ENCODE data around the gene STPG3.

The STPG3 gene

DNA sequence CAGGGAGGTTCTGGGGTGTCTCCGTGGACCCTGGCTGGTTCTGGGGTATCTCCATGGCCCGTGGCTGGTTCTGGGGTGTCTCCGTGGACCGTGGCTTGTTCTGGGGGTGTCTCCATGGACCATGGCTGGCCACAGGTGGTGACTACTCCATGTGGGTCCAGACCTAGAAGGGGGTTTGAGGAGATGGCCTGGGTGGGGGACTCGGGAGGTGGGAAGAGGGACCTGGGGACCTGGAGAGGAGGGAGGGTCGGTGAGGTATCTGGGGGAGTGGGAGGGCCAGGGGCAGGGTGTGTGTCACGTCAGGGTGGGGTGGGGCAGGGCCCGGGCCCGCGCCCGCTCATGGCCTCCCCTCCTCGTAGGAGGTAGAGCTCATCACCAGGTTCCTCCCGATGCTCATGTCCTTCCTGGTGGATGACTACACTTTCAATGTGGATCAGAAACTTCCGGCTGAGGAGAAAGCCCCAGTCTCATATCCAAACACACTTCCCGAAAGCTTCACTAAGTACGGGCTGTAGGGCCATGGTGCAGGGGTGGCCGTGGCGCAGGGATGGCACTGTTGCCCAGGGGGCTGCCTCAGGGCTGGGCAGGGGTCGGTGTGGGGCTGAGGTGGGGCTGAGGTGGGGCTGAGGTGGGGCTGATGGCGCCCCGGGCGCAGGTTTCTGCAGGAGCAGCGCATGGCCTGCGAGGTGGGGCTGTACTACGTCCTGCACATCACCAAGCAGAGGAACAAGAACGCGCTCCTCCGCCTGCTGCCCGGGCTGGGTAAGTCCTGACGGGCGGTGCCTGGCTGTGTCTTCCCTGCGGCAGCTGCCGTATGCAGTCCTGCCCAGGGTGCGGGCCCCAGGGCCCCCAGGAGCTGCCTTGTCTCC is 15.7 kb downstream of the STPG3 start:
- no peak for DNase-seq (ENCODE audit: low read depth)

DNA sequence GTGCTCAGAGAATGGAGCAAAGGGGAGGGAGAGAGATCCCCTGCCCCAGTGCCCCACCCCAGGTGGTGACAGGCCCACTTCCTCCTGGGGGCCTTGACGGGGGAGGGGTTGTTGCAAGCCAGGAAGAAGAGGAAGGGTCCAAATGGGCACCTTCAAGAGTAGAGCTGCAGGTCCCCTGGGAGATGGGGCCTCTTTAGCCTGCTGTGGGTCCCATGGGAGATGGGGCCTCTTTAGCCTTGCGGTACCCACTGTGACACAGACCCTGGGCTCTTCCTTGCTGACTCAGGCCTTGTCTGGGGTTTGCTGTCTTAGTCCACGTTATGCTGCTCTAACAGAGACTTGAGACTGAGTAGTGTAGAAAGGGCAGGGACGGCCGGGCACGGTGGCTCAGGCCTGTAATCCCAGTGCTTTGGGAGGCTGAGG is 16.9 kb downstream of the STPG3 start:
- no peak for DNase-seq (ENCODE audit: low read depth)

- DNase-seq (ENCODE audit: low read depth), result no peak
These were observed 17.6 kb downstream of the STPG3 start for GRCh38 chr9:137268538-137269201.

GRCh38 chr9:137269231-137269772 is 18.2 kb downstream of the STPG3 start:
- no peak for DNase-seq (ENCODE audit: low read depth)

DNA sequence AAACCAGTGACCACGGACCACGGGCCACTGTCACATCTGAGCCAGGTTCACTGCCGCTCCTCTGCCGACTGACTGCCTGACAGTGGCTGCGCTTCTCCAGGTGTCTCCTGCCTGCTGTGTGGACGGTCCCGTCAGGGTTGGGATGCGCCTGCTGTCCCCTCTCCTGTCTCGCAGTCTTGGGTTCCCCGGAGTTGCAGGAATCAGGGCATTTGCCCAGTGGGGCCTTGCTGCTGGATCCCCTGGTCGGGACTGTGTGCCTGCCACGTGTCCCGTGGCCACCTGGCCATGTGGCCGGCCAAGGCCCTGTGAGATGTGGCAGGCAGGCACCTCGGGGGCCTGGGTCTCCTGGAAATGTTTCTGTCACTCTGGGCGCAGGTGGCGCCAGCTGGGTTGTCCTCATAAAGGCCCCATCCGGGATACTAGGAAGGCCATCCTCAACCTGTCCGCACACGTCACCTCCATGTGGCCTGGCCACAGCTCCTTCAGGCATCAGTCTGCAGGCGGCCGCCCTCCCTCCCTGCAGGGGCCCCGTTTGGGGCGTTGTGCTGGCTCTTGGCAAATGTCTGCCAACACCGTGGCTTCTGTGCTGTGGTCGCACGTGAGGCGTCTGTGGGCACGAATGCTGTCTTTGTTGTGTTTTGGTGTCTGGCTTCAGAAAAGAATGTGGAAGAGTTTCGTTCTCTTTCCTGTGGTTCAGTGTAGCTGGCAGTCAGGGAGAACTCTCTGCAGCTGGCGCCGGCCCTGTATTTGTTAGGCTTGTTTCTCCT is 20.0 kb downstream of the STPG3 start:
- no peak for DNase-seq (ENCODE audit: low read depth)

GRCh38 chr9:137271696-137272076 is 20.6 kb downstream of the STPG3 start:
- DNase-seq (ENCODE audit: low read depth), result no peak

DNA sequence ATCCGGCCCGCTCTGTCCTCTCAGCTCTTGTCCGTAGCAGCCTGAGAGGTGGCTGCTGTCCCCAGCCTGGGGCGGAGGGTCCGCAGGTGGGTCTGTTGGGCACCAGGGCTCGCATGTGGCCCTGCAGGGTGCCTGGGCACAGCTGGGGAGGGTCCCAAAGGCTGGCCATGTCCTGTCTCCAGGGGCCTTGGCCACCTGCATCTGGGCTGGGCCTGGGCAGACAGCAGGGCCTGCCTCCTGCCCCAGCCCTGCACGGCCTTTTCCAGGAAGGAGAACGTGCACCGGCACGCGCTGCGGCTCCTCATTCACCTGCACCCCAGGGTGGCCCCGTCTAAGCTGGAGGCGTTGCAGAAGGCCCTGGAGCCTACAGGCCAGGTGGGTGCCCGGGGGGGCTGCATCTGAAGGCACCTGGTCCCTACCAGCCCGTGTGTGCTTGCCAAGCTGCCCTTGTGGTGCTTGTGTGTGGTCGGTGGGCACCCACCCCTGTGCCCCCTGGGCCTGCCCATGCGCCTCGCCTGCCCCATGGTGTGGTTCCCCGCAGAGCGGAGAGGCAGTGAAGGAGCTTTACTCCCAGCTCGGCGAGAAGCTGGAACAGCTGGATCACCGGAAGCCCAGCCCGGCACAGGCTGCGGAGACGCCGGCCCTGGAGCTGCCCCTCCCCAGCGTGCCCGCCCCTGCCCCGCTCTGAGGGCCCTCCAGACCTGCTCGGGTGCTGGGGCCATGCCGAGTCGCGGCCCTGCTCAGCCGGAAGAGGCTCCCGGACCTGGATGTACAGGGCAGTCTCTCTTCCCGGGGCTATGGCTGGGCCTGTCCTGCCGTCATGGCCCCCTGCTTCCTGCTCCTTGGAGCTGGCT is 21.4 kb downstream of the STPG3 start:
- DNase-seq (ENCODE audit: low read depth), result no peak

DNA sequence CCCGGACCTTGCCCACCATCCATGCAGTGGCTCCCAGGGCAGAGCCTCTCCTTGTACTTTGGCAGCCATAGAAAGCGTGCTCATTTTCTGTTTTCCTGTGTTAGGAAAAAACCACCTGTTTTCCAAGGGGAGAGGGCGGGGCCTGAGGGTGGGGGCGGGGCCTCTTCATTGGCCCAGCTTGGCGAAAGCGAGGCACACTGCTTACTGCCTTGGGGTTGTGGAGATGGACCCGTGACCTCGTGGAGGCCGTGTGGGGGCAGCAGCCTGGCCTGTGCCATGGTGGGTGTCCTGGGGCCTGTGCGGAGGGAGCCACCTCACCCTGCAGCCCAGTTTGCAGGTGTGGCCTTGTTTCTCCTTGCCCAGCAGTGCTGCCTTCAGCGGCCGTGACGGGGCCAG is 22.0 kb downstream of the STPG3 start:
- DNase-seq (ENCODE audit: low read depth), result no peak

- DNase-seq (ENCODE audit: low read depth), result no peak
These were observed 22.7 kb downstream of the STPG3 start for GRCh38 chr9:137273611-137274320.

DNA sequence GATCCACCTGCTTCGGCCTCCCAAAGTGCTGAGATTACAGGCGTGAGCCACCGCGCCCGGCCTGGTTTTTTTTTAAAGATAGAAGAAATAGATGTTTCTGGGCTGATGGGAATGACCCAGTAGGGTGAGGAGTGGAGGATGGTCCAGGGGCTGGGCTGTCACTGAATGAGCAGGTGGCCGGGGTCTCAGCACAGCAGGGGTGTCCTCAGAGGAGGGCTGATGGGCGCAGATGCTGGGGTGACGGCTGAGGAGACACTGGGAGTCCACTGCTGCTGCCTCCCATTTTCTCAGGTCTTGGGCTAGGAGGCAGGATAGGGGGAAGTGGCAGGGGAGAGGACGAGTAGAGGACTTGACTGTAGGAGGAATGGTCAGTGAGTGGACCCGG is 24.1 kb downstream of the STPG3 start:
- DNase-seq (ENCODE audit: low read depth), result no peak

DNA sequence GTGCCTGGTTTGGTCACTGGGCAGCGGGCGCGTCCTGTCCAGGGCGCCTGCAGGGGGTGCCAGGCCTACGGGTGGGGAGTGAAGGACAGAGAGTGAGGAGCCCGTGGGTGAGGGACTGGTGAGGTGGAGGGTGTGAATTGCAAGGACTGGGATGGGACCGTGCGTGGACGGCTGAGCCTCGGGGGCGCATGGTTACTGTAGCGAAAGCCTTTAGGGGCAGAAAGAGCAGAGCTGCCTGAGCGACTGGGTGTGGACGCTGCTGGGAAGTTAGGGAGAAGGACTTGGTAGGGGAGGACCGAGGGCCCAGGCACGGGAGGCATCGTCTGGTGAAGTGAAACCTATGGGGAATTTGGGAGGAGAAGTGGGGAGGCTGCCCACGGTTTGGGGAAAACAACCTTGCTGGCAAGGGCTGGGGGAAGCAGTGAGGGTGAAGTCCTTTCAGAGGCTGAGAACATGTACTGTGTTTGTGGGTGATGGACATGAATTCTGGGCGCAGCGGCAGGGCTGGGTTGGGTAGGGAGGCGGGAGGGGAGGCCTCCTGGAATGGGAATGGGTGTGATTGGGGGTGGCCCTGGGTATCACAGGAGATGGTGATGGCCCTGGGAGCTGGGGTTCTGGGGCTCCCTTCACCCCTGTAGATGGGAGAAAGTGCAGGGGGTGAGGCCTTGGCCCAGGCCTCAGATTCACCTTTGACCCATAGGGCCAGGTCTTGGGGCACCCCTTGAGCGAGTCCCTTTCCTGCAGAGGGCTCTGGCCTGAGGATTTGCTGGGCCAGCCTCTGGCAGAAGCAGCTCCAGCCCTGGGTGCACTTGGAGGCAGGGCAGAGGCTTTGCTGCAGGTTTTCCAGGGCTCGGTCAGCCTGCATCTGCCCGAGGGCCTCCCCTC is 24.7 kb downstream of the STPG3 start:
- no peak for DNase-seq (ENCODE audit: low read depth)

DNA sequence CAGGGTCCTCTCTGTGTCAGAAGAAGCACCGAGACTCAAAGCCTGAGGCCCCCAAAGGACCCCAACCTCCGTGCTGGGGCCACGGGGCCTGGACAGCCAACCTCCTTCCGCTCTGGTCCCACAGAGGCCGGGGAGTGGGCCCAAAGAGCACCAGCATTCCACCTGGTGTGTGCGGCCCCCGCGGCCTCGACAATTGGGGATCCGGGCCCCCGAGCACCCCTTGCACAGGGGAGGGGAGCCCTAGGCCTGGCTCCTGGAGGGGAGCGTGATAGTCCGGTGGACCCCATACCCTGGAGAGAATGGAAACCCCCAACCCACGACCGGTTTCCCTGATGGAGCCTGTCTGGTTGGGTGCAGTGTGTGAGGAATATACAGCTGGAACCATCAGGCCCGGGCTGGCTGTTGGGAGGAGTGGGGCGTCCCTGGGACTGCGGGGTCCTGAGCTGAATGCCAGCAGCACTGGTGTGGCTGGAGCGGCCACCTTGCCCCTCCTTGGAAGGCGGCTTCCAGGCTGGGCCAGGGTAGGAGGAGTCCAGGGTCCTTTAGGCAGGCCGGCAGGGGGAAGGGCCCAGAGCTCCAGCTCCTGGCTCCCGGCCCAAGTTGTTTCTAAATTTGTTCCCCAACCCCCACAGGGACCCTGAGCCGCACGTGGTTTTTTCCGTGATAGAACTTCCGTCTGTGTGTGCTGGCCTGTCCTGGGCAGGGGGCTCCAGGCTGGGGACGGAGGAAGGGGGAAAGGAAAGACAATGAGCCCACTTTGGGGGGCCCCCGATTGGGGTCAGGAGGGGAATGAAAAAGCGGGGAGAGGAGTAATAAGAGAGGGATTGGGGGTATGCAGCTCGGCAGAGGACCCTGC is 25.6 kb downstream of the STPG3 start:
- DNase-seq (ENCODE audit: low read depth), result no peak

DNA sequence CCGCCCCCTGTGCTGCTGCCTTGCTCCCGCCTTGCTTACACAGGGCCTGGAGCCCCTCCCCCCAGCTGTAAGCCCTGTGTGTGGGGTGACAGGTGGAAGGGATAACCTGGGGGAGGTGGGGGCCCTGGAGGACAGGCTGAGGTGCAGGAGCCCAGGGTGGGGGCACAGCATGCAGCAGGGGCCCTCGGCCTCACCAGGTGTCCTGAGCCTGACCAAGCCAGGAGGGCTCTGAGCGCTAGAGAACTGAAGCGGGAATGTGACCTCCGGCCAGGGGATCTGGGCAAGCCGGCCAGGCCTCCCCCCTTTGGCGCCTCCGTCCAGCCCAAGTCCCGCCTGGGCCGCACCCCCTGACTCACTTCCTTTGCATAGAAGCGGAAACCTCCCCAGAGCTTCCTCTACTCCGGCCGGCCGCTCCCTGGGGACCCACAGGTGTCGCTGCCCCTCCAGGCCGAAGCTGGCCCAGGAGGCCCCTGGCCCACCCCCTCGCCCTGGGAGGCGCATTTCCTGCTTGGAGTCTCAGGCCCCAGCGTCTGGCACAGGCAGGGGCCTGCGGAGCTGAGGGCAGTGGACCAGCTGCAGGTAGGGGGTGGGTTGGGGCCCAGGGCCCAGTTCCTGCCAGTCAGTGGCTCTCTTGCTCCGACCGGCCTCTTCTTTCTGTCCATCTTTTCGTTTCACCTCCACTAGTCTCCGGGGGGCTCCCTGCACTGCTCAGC is 26.4 kb downstream of the STPG3 start, which contains the start of gene TOR4A:
Gene TOR4A, plus strand, starts transcription at position 398 of the 713 bp plus-strand sequence. CDS start 964 bp downstream, outside the sequence.
- DNase-seq (ENCODE audit: low read depth), result no peak

- DNase-seq (ENCODE audit: low read depth), result no peak
These were observed 27.1 kb downstream of the STPG3 start for GRCh38 chr9:137278061-137278701.

DNA sequence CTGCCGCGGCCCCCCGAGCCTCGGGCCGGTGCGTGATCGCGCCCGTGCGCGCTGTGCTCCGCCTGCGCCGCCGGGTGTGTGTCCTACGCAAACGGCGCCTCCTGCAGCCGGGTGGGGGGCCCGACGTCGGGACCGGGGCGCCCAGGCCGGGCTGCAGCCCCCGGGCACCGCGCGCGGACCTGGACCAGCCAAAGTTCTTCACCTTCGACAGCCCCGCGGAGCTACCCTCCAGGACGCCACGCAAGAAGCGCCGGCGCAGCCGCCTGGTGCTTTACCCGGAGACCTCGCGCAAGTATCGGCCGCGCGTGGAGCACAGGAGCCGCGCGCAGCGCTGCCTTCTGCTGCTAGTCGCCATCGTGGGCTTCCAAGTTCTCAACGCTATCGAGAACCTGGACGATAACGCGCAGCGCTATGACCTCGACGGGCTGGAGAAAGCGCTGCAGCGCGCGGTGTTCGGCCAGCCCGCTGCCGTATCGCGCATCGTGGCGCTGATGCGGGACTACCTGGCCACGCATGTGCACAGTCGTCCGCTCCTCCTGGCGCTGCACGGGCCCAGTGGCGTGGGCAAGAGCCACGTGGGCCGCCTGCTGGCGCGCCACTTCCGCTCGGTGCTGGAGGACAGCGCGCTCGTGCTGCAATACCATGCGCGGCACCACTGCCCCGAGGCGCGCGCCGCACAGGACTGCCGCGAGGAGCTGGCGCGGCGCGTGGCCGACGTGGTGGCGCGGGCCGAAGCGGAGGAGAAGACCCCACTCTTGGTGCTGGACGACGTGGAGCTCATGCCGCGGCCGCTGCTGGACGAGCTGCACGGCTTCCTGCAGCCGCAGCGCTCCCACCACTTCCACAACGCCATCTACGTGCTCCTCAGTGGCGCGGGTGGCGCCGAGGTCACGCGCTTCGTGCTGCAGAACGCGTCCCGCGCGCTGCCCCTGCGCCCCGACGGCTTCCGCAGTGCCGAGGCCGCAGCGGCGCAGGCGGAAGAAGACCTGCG is 27.9 kb downstream of the STPG3 start:
- no peak for DNase-seq (ENCODE audit: low read depth)

- DNase-seq (ENCODE audit: low read depth), result no peak
These were observed 28.8 kb downstream of the STPG3 start for GRCh38 chr9:137279741-137280473.
